Mononuclear cell (primary cell): Measurements from ENCODE around the gene CDKN2AIP. TPM values are rescaled to one million over a fixed set of nuclear protein-coding genes. Genes with fewer than 3 reads are reported as not detected.
"Not testable (repeated sequence)": the region's sequence is repeated elsewhere in the genome, so short reads cannot be mapped to it uniquely, and the experiment has no call there.

Experiments used
- H3K27me3 ChIP-seq: 2 replicates; pipeline ENCODE4 v1.6.0; 2011; ENCODE audit warnings: low read length, control low read depth; ENCODE audit not compliant: insufficient read depth
- H3K4me1 ChIP-seq: 2 replicates; pipeline ENCODE4 v1.5.1; 2011; ENCODE audit warnings: mild to moderate bottlenecking, low read length, control low read depth; ENCODE audit not compliant: insufficient read depth
- H3K4me3 ChIP-seq: 2 replicates; pipeline ENCODE4 v1.5.1; 2011; ENCODE audit warnings: mild to moderate bottlenecking, low read length, moderate library complexity
- H3K9me3 ChIP-seq: 2 replicates; pipeline ENCODE4 v1.5.1; 2011; ENCODE audit warnings: low read depth, mild to moderate bottlenecking, control low read depth, low read length
- total RNA-seq: library from RNA; depleted of rRNA; stranded (reverse); fragments of >200 nt; gene quantifications from one replicate; pipeline ENCODE4 v1.2.3, GENCODE V29; 2012

The CDKN2AIP gene
- total RNA-seq, 1 donor = 53.4 TPM

GRCh38 chr4:183455431-183456195 is 11.2 kb downstream of the CDKN2AIP start:
- Histone ChIP-seq H3K4me1 (peaks cover 10% of the 10 kb centered on the region), H3K9me3 (no peaks in the 10 kb centered on the region), H3K4me3 (no peak overlapping the region), H3K27me3 (no peaks in the 10 kb centered on the region)

GRCh38 chr4:183458005-183458404 is 13.6 kb downstream of the CDKN2AIP start:
- H3K4me1 ChIP-seq = peaks cover 10% of the 10 kb centered on the region
- no peaks in the 10 kb centered on the region for H3K9me3 ChIP-seq
- H3K4me3 ChIP-seq = no peak overlapping the region
- H3K27me3 ChIP-seq = no peaks in the 10 kb centered on the region

GRCh38 chr4:183463903-183464619 is 19.6 kb downstream of the CDKN2AIP start:
- H3K27me3 ChIP-seq, H3K4me3 ChIP-seq, H3K9me3 ChIP-seq, H3K4me1 ChIP-seq: not testable (repeated sequence)

GRCh38 chr4:183465879-183466278 is 21.4 kb downstream of the CDKN2AIP start:
- not testable (repeated sequence) for H3K4me3 ChIP-seq, H3K9me3 ChIP-seq, H3K27me3 ChIP-seq, H3K4me1 ChIP-seq

DNA sequence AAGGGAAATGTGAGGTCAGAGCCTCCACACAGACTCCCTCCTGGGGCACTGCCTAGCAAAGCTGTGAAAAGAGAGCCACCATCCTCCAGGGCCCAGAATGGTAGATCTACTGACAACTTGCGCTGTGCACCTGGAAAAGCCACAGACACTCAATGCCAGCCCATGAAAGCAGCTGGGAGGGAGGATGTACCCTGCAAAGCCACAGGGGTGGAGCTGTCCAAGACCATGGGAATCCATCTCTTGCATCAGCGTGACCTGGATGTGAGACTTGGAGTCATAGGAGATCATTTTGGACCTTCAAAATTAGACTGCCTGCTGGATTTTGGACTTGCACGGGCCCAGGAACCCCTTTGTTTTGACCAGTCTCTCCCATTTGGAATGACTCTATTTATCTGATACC is 22.8 kb downstream of the CDKN2AIP start:
- Histone ChIP-seq H3K9me3 (no peaks in the 10 kb centered on the region), H3K4me1 (peaks cover 5% of the 10 kb centered on the region), H3K4me3 (no peak overlapping the region), H3K27me3 (no peaks in the 10 kb centered on the region)

DNA sequence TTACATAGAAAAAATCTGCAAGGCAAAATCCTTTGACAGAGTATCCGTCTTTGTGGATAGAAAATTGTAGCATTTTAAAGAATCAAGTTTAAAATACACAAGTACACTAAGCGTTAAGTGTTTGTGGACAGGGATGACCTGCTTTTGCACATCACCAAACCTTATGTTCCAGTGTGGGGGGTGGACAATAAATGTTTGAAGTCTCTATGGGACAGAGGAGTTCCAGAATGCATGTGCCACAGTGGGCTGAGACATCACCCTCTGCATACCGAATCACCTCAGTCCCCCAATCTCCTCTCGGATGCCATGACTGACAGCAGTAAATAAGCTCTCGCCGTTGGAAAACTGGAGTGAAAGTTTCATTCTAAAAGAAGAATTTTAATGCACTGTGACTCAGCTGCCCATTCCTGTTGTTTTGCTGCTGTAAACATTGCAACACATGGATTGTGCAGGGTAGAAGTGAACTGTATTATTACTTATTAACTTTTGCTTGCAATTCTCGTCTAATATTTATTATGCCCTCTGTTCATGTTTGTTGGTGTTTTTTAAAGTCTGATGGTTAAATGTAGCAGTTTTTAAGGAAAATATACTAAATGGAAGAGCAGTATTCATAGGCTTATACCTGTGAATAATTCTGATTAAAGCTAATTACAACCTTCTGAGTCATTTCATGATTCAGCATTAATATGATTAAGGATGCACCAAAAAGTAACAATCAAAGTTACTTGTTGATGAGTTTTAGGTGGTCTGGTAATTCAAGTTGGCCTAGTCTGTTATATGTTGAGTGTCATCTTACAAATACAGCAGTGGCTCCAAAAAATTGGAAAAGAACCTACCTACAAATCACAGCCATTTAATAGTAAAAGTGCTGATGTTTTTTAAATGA is 24.0 kb downstream of the CDKN2AIP start:
- Histone ChIP-seq H3K27me3 (no peaks in the 10 kb centered on the region), H3K9me3 (no peaks in the 10 kb centered on the region), H3K4me1 (peaks cover 7% of the 10 kb centered on the region), H3K4me3 (no peak overlapping the region)

DNA sequence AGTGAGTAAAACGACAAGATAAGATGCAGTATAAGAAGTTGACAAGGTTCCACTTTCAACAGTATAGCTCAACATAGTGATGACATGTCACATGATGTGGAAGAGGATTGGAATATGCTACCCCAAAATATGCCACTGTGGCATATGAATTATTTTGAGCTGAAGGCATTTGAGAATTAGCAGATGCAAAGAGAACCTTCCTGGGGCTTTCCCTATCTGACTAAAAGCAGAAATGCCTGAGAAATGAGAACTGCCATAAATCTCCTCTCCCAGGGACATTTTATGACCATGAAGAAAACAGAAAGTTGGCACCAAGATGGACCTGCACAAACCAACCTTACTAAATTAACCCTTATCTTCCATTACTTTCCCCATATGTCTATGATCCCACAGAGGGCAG is 24.8 kb downstream of the CDKN2AIP start:
- peaks cover 7% of the 10 kb centered on the region for H3K4me1 ChIP-seq
- H3K27me3 ChIP-seq = no peaks in the 10 kb centered on the region
- no peak overlapping the region for H3K4me3 ChIP-seq
- no peaks in the 10 kb centered on the region for H3K9me3 ChIP-seq

- Histone ChIP-seq H3K4me1 (peaks cover 7% of the 10 kb centered on the region), H3K9me3 (no peaks in the 10 kb centered on the region), H3K27me3 (no peaks in the 10 kb centered on the region), H3K4me3 (no peak overlapping the region)
These were observed 25.5 kb downstream of the CDKN2AIP start for GRCh38 chr4:183469936-183470335.

- Histone ChIP-seq H3K27me3 (no peaks in the 10 kb centered on the region), H3K4me3 (no peak overlapping the region), H3K4me1 (peaks cover 7% of the 10 kb centered on the region), H3K9me3 (no peaks in the 10 kb centered on the region)
These were observed 26.4 kb downstream of the CDKN2AIP start for GRCh38 chr4:183470821-183471220.

GRCh38 chr4:183471946-183472708 is 27.7 kb downstream of the CDKN2AIP start:
- no peaks in the 10 kb centered on the region for H3K9me3 ChIP-seq
- H3K4me1 ChIP-seq = peaks cover 7% of the 10 kb centered on the region
- no peak overlapping the region for H3K4me3 ChIP-seq
- no peaks in the 10 kb centered on the region for H3K27me3 ChIP-seq

DNA sequence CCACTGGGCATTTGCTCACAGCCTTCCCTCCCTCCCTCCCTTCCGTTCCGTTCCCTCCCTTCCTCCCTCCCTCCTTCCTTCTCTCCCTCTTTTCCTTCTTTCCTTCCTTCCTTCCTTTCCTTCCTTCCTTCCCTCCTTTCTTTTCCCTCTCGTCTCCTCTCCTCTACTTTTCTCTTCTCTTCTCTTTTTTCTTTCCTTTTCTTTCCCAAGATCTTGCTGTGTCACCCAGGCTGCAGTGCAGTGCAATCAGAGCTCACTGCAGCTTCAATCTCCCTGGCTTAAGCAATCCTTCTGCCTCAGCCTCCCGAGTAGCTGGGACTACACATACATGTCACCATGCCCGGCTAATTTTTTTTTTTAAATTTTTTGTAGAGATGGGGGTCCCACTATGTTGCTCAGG is 33.7 kb downstream of the CDKN2AIP start:
- Histone ChIP-seq H3K4me3 (no peak overlapping the region), H3K4me1 (no peaks in the 10 kb centered on the region), H3K9me3 (no peaks in the 10 kb centered on the region), H3K27me3 (no peaks in the 10 kb centered on the region)

DNA sequence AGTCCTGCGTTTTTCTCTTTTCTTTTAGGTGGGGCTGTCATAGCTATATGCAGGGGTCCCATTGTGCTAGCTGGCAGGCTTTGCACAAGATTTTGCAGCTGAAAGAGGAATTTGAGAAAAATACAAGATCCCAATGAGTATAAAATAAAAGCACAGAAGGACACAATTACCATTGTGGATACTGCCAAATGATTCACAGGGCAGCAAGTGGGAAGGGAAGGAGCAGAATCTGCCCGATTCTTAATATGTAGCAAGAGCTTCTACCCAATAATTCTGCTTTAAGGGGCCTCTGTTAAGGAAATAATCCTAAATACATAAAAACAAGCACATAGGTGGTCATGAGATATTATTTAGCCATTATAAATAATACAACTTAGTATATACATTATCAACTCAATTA is 34.5 kb downstream of the CDKN2AIP start:
- Histone ChIP-seq H3K4me3 (no peak overlapping the region), H3K9me3 (no peaks in the 10 kb centered on the region), H3K4me1 (no peaks in the 10 kb centered on the region), H3K27me3 (no peaks in the 10 kb centered on the region)

DNA sequence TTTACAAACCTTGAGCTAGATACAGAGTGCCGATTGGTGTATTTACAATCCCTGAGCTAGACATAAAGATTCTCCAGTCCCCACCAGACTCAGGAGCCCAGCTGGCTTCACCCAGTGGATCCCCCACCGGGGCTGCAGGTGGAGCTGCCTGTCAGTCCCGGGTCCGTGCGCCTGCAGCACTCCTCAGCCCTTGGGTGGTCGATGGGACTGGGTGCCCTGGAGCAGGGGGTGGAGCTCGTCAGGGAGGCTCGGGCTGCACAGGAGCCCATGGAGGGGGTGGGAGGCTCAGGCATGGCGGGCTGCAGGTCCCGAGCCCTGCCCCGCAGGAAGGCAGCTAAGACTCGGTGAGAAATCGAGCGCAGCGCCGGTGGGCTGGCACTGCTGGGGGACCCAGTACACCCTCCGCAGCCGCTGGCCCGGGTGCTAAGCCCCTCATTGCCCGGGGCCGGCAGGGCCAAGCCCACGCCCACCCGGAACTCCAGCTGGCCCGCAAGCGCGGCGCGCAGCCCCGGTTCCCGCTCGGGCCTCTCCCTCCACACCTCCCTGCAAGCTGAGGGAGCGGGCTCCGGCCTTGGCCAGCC is 38.2 kb downstream of the CDKN2AIP start:
- H3K9me3 ChIP-seq, H3K4me1 ChIP-seq, H3K27me3 ChIP-seq, H3K4me3 ChIP-seq: not testable (repeated sequence)

DNA sequence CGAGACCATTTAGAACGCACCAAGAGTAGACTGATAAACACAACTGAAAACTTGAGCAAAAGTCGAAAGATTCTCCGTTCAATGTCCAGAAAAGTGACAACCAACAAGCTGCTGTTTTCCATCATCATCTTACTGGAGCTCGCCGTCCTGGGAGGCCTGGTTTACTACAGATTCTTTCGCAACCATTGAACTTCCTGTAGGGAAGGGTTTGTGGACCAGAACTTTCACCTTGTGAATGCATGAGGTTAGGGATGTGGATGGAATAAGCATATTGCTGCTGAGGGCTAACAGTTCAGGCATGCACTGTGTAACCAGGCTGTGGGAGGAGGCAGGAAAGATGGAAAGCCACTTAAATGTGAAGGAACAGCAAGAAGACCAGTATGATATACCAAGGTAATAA is 39.6 kb downstream of the CDKN2AIP start:
- Histone ChIP-seq H3K4me1 (no peaks in the 10 kb centered on the region), H3K9me3 (no peaks in the 10 kb centered on the region), H3K4me3 (no peak overlapping the region), H3K27me3 (no peaks in the 10 kb centered on the region)
